AG04449 (cell line): ENCODE results near the gene ALK.

Experiments used
- CTCF ChIA-PET: fragments of 350-600 bp; formaldehyde crosslinking; extraction: SDS; loops from one replicate; lab custom pipeline; 2021; ENCODE audit warnings: antibody characterized with exemption; lab: Yijun Ruan, JAX
- POLR2A ChIA-PET: fragments of 400-600, 350-600 bp; formaldehyde crosslinking; extraction: SDS; loops from one replicate; lab custom pipeline; 2020; ENCODE audit warnings: antibody characterized with exemption, inconsistent platforms; lab: Yijun Ruan, JAX
- DNase-seq: peaks from one replicate; pipeline ENCODE4 v3.0.0-alpha.2; 2010; ENCODE audit warnings: low read depth, low spot score
- H3K4me3 ChIP-seq: 2 replicates; pipeline ENCODE4 v1.5.1; 2011; ENCODE audit warnings: low read depth, mild to moderate bottlenecking, control low read depth, low read length
- TF ChIP-seq, protein P1 (sequence below): IDR thresholded peaks from one replicate; pipeline ENCODE4 v1.5.1; 2011; ENCODE audit warnings: mild to moderate bottlenecking, moderate library complexity, low read length, control low read depth, inconsistent platforms; ENCODE audit not compliant: insufficient read depth; ENCODE audit errors: missing control alignments

ALK gene

DNA sequence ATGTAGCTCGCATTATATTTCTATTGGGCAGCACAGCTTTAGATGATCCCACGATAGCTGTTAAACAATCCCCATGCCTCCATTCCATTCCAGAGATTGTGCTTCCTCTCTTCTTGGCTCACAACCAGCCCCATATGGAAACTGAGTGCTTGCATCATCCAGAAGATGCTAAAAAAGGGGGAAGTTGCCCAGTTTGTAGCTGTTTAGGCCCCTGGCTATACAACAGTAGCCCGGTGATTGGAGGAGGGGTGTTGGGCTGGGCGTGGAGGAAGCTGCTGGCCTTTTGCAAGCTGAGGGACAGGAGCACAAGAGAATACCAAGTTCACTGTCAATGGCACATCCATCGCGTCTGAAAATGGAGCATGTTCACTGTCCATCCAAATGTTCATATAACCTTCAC, 360.2 kb downstream of the ALK start:
- no peak overlapping the region for H3K4me3 ChIP-seq
- ChIA-PET POLR2A (no interaction called here), CTCF (no interaction called here)
- no peak for DNase-seq
- TF ChIP-seq, protein P1, sequence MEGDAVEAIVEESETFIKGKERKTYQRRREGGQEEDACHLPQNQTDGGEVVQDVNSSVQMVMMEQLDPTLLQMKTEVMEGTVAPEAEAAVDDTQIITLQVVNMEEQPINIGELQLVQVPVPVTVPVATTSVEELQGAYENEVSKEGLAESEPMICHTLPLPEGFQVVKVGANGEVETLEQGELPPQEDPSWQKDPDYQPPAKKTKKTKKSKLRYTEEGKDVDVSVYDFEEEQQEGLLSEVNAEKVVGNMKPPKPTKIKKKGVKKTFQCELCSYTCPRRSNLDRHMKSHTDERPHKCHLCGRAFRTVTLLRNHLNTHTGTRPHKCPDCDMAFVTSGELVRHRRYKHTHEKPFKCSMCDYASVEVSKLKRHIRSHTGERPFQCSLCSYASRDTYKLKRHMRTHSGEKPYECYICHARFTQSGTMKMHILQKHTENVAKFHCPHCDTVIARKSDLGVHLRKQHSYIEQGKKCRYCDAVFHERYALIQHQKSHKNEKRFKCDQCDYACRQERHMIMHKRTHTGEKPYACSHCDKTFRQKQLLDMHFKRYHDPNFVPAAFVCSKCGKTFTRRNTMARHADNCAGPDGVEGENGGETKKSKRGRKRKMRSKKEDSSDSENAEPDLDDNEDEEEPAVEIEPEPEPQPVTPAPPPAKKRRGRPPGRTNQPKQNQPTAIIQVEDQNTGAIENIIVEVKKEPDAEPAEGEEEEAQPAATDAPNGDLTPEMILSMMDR = no peak

DNA sequence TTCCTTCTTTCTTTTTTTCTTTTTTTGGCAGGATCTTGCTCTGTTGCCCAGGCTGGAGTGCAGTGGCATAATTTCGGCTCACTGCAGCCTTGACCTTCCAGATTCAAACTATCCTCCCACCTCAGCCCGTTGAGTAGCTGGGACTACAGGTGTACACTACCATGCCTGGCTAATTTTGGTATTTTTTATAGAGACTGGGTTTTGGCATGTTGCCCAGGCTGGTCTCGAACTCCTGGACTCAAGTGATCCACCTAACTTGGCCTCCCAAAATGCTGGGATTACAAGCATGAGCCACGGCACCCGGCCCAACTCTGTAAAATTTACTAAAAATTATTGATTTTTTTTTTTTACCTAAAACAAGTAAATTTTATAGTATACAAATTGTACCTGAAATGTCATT, 360.8 kb downstream of the ALK start:
- no peak for DNase-seq
- H3K4me3 ChIP-seq = no peak overlapping the region
- CTCF ChIA-PET = no interaction called here
- POLR2A ChIA-PET = no interaction called here
- TF ChIP-seq, protein P1 = no peak

DNA sequence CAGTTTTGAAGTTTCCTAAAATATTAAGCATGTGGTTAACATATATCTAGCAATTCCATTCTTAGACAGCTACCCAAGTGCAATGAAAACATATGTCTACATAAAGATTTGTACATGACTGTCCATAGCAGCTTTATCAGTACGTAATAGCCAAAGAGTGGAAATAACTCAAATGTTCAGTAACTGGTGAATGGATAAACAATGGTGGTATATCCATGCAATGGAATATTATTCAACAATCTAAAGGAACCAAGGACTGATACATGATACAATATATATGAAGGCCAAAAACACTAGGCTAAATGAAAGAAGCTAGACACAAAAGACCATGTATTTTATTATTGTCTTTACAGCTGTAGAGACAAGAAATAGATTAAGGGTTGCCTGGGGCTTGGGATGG, 361.4 kb downstream of the ALK start:
- POLR2A ChIA-PET = no interaction called here
- DNase-seq = no peak
- H3K4me3 ChIP-seq = no peak overlapping the region
- TF ChIP-seq, protein P1 = no peak
- CTCF ChIA-PET = no interaction called here

DNA sequence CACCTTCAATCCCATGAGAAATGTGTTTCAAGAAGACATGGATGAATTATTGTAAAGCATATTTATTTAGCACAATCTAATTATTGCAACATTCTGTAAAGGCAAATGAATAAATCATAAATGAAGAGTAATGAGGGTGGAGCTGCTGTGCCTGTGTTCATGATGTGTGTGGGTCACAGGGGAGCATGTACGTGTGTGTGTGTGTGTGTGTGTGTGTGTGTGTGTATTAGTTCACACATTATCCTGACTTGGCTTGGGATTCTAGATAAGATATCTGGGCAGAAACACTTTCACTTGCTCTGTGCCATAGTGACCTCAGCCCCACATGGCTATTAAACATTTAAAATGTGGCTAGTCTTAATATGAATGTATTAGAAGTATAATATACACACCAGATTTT, 361.8 kb downstream of the ALK start:
- ChIA-PET CTCF (no interaction called here), POLR2A (no interaction called here)
- DNase-seq = no peak
- H3K4me3 ChIP-seq = no peak overlapping the region
- TF ChIP-seq, protein P1 = no peak

DNA sequence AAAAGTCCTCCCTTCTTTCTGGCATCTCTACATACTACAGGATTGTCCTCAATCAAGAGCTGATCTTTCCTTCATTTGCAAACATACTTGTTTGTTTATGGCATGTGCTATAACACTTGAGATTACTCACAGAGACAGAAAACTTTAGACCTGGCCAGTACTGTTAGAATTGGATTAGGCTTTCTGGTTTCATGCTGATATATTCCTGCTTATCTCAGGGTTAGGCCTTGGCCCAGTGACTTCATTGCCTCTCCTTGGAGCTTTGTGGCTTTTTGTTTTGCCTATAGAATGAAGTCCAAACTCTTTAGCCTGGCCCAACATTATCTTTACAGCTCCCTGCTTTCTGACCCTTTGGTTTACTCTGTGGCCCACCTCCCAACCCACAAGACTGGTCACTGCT, 363.3 kb downstream of the ALK start:
- TF ChIP-seq, protein P1 = no peak
- POLR2A ChIA-PET = no interaction called here
- CTCF ChIA-PET = no interaction called here
- H3K4me3 ChIP-seq = no peak overlapping the region
- no peak for DNase-seq

DNA sequence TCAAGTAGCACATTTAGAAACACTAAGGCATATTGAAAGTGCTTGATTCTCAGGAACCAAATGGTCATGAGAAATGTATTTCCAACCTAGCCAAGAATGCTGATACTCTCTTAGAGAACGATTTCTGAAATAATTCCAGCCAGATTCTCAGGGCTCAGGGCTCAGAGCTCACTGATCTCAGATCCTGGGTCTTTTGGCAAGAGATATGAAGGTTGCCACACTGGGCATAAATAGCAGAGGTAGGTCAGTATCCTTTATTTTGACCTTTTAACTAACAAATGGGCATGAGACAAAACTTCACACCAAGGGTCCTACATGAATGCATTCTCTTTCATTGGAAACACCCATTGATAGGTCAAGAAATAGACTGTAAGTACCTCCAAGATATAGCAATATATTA, 364.1 kb downstream of the ALK start:
- CTCF ChIA-PET = no interaction called here
- POLR2A ChIA-PET = no interaction called here
- TF ChIP-seq, protein P1 = no peak
- DNase-seq = no peak
- no peak overlapping the region for H3K4me3 ChIP-seq
